Ishikawa (cell line): Measurements from ENCODE around the gene CEBPE.

Experiments
- CEBPB ChIP-seq: IDR thresholded peaks from 2 replicates; pipeline ENCODE4 v1.6.1; 2012
- EP300 ChIP-seq: IDR thresholded peaks from 2 replicates; pipeline ENCODE4 v1.6.1; 2012; ENCODE audit warnings: borderline replicate concordance
- MAX ChIP-seq: IDR thresholded peaks from 2 replicates; pipeline ENCODE4 v1.6.1; 2012
- REST ChIP-seq: IDR thresholded peaks from 2 replicates; pipeline ENCODE4 v1.6.1; 2012; ENCODE audit warnings: low read depth, mild to moderate bottlenecking
- TAF1 ChIP-seq: IDR thresholded peaks from 2 replicates; pipeline ENCODE4 v1.6.1; 2012; ENCODE audit warnings: low read depth, mild to moderate bottlenecking
- TCF12 ChIP-seq: IDR thresholded peaks from 2 replicates; pipeline ENCODE4 v1.6.1; 2012; ENCODE audit warnings: low read depth

GRCh38 chr14:23125933-23126524 is 7.0 kb upstream of the CEBPE start:
- TF ChIP-seq EP300 (no peak), REST (no peak), TAF1 (no peak), MAX (no peak), TCF12 (no peak), CEBPB (no peak)
